Hepatocyte (in vitro differentiated cells): ENCODE measurements around the gene CSKMT.

Source experiments
- CTCF ChIP-seq: fragments of 200-600 bp; sonication (generic); IDR thresholded peaks from 2 replicates; pipeline ENCODE4 v1.5.1; 2016; ENCODE audit warnings: antibody characterized with exemption, mild to moderate bottlenecking; ENCODE audit not compliant: poor library complexity
- EZH2 ChIP-seq: fragments of 200-600 bp; sonication (generic); IDR thresholded peaks from 2 replicates; pipeline ENCODE4 v1.6.1; 2016; ENCODE audit warnings: antibody characterized with exemption, mild to moderate bottlenecking, borderline replicate concordance
- EZH2phosphoT487 ChIP-seq: fragments of 200-600 bp; sonication (generic); IDR thresholded peaks from one replicate; pipeline ENCODE4 v1.6.1; 2018; ENCODE audit warnings: antibody characterized with exemption, mild to moderate bottlenecking, low read depth, moderate library complexity; ENCODE audit not compliant: unreplicated experiment, severe bottlenecking

DNA sequence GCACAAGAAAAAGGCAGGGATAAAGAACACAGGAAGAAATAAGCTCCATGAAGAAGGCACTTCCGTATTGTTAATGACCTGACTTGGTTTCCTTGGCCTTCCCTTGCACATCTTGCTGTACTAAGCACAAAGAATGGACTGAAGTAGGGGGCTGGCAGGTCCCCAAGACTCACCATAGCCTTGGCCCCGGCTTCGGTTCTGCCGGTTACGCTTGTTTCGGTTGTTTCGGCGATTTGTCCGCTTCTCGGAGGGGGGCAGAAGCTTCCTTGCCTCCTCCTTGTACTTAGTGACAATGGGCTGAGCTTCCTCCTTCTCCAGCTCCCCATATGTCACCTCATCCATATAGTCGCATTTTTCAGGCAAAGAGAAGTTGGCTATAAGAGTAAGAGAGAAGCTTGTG lies 51.7 kb downstream of the CSKMT start:
- TF ChIP-seq CTCF (no peak), EZH2 (no peak), EZH2phosphoT487 (no peak)
